ENCODE results near the gene CPZ.

CPZ gene

DNA sequence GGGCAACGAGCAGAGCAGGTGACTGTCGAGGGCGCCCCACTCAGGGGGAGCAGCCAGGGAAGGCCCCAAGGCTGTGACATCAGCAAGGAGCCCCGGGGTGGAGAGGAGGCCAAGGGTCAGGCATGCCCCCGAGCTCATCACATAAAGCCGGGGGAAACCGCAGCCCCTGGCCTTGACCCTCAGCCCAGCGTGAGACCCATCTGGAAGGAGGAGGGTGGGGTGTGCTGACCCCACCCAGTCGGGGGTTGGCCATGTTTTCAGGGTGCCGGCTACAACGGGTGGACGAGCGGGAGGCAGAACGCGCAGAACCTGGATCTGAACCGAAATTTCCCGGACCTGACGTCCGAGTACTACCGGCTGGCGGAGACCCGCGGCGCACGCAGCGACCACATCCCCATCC is 13.9 kb downstream of the CPZ start:
- Mint-ChIP-seq H3K27me3 (peaks cover 16% of the 10 kb centered on the region), H3K36me3 (no peaks in the 10 kb centered on the region), H3K27ac (no peak overlapping the region), H3K4me3 (no peak overlapping the region), H3K9me3 (peaks cover 4% of the 10 kb centered on the region), H3K4me1 (no peaks in the 10 kb centered on the region)
- no peak for ATAC-seq

DNA sequence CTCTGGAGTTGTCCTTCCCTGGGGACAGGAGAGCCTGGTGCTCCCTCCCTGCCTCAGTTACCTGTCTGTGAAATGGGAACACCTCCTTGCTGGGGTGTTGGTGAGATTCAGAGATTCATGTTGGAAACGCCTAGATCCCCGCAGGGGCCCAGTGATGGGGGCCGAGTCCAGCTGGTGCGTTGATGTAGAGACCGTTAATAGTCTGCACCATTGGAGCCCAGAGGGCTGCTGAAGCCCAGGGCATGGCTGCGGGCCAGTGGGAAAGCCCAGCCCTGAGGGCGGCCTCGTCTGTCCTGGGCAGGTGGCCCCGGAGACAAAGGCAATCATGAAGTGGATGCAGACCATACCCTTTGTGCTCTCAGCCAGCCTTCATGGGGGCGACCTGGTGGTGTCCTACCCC is 14.4 kb downstream of the CPZ start:
- no peak overlapping the region for H3K27ac Mint-ChIP-seq
- H3K4me3 Mint-ChIP-seq = no peak overlapping the region
- peaks cover 21% of the 10 kb centered on the region for H3K27me3 Mint-ChIP-seq
- no peaks in the 10 kb centered on the region for H3K4me1 Mint-ChIP-seq
- H3K36me3 Mint-ChIP-seq = no peaks in the 10 kb centered on the region
- peaks cover 4% of the 10 kb centered on the region for H3K9me3 Mint-ChIP-seq
- no peak for ATAC-seq

GRCh38 chr4:8607603-8608481 is 15.3 kb downstream of the CPZ start:
- Mint-ChIP-seq H3K36me3 (no peaks in the 10 kb centered on the region), H3K27me3 (peaks cover 24% of the 10 kb centered on the region), H3K27ac (no peak overlapping the region), H3K4me3 (no peak overlapping the region), H3K4me1 (no peaks in the 10 kb centered on the region), H3K9me3 (peaks cover 4% of the 10 kb centered on the region)
- no peak for ATAC-seq

DNA sequence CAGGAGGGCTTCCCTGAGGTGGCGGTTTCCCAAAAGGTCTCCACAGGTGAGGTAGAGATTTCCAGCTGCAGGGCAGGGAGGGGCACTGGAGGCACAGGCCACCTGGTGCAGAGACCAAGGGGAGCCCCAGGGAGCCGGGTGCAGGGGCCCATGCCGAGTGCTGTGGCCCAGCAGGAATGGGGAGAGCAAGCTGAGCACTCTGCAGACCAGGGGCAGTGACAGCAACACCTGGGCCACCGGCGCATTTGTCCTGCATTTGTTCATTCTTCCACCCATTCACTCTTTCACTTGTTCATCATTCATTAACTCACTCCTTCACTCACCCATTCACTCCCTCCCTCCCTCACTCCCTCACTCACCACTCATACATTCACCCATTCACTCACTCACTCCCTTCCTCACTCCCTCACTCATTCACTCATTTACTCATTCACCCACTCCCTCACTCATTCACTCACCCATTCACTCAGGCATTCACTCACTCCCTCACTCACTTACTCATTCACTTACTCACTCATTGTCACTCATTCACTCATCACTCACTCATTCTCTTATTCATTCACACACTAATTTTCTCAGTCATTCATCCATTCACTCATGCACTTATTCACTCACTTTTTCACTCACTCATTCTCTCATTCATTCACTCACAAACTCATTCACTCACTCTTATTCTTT is 16.3 kb downstream of the CPZ start:
- Mint-ChIP-seq H3K4me3 (no peak overlapping the region), H3K27me3 (peaks cover 24% of the 10 kb centered on the region), H3K4me1 (no peaks in the 10 kb centered on the region), H3K9me3 (peaks cover 4% of the 10 kb centered on the region), H3K36me3 (no peaks in the 10 kb centered on the region), H3K27ac (no peak overlapping the region)
- ATAC-seq = no peak

DNA sequence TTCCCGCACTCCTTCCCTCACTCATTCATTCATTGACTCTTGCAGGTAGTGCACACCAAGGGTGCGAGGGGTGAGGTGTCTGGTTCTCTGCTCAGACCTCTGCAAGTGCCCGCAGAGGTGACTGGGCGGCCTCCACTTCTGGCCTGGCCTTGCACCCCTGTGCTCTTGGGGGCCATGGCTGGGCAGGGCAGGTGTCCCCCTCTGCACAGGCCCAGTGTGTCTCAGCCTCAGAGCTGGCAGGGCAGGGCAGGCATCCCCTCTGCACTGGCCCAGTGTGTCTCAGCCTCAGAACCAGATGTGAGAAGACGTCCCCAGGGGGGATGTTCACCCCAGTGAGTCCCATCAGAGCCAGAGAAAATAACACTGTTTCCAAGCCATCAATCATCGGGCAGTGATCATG is 16.8 kb downstream of the CPZ start:
- no peak for ATAC-seq
- Mint-ChIP-seq H3K4me1 (no peaks in the 10 kb centered on the region), H3K9me3 (peaks cover 4% of the 10 kb centered on the region), H3K27me3 (peaks cover 26% of the 10 kb centered on the region), H3K36me3 (no peaks in the 10 kb centered on the region), H3K27ac (no peak overlapping the region), H3K4me3 (no peak overlapping the region)

- Mint-ChIP-seq H3K36me3 (no peaks in the 10 kb centered on the region), H3K9me3 (peaks cover 4% of the 10 kb centered on the region), H3K4me3 (no peak overlapping the region), H3K27me3 (peaks cover 31% of the 10 kb centered on the region), H3K27ac (no peak overlapping the region), H3K4me1 (no peaks in the 10 kb centered on the region)
- no peak for ATAC-seq
Observed at GRCh38 chr4:8609824-8610350, 17.3 kb downstream of the CPZ start.

DNA sequence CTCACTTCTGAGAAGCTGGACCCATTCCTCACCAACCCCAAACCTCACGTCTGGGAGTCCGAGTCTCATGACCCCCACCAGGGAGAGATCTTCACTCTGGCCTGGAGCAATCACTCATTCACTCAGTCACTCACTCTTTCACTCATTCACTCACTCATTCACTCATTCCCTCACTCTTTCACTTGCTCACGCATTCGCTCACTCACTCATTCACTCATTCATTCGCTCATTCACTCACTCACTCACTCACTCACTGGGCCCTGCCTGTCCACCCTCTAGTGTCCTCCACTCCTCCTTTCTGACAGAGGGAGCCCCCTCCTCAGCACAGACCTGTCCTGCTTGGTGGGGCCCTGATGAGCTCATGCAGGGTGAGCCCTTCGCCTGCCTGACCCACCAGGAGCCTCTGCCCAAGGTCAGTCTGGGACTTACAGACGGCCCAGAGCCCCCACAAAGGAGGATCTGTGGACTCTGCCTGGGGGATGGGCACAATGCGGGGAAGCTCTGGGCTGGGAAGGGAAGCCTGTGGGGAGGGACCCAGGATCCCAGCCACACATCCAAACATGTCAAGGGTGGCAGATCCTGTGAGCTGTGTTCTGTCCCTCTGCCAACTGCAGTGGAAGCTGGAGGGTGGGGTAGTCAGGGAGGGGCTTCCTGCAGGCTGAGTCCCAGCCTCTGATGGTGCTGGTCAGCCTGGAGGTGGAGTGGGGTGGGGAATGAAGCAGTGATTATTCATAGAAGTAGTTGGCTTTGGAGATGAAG is 18.5 kb downstream of the CPZ start:
- Mint-ChIP-seq H3K4me3 (no peak overlapping the region), H3K27ac (no peak overlapping the region), H3K27me3 (peaks cover 36% of the 10 kb centered on the region), H3K4me1 (no peaks in the 10 kb centered on the region), H3K36me3 (no peaks in the 10 kb centered on the region), H3K9me3 (peaks cover 4% of the 10 kb centered on the region)
- no peak for ATAC-seq

- Mint-ChIP-seq H3K36me3 (no peaks in the 10 kb centered on the region), H3K4me3 (no peak overlapping the region), H3K27ac (no peak overlapping the region), H3K9me3 (peaks cover 4% of the 10 kb centered on the region), H3K27me3 (peaks cover 42% of the 10 kb centered on the region), H3K4me1 (no peaks in the 10 kb centered on the region)
- ATAC-seq = no peak
Observed at GRCh38 chr4:8612646-8613045, 20.1 kb downstream of the CPZ start.

DNA sequence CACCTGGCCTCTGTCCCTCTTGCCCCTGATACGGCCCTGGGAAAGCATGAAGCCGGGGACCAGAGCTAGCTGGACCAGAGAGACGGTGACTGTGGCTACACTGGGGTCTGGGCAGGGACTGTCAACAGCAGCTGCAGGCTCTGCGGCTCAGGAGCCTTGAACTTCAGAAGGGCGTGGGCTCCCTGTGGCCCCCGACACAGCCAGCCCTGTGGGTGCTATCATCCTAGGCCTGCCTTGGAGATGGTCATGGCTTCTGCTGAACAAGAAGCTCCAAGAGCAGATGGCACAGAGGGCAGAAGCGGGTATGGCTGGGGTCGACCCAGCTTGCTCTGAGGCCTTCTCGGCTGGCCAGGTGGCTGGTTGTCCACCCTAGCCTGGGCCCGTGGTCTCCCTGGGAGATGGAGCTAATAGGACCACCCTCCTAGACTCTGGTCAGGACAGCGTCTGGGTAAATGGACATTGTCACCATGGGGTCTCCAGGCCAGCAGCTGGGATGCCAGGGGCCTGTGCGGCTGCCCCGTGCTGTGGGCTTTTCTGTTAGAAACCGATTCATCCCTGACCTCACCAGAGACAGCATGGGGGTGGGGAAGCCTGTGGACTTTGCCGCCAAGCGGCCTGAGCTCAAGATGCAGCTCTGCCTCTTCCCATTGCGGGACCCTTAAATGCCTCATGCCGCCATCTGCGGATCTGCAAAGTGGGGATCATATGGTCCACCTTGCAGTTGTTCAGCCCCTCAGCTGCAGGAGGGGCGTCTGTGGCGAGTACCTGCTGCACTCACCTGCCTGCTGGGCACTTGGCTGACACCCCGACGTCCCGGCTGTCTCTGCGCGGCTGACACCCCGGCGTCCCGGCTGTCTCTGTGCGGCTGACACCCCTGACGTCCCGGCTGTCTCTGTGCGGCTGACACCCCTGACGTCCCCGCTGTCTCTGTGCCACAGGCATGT is 21.1 kb downstream of the CPZ start:
- Mint-ChIP-seq H3K4me1 (no peaks in the 10 kb centered on the region), H3K9me3 (peaks cover 4% of the 10 kb centered on the region), H3K36me3 (no peaks in the 10 kb centered on the region), H3K27me3 (peaks cover 41% of the 10 kb centered on the region), H3K27ac (no peak overlapping the region), H3K4me3 (no peak overlapping the region)
- no peak for ATAC-seq

- H3K9me3 Mint-ChIP-seq = no peaks in the 10 kb centered on the region
- no peak overlapping the region for H3K4me3 Mint-ChIP-seq
- H3K27me3 Mint-ChIP-seq = peaks cover 32% of the 10 kb centered on the region
- no peak overlapping the region for H3K27ac Mint-ChIP-seq
- ATAC-seq = no peak
- no peaks in the 10 kb centered on the region for H3K36me3 Mint-ChIP-seq
- H3K4me1 Mint-ChIP-seq = no peaks in the 10 kb centered on the region
Observed at GRCh38 chr4:8614365-8615193, 22.0 kb downstream of the CPZ start.

DNA sequence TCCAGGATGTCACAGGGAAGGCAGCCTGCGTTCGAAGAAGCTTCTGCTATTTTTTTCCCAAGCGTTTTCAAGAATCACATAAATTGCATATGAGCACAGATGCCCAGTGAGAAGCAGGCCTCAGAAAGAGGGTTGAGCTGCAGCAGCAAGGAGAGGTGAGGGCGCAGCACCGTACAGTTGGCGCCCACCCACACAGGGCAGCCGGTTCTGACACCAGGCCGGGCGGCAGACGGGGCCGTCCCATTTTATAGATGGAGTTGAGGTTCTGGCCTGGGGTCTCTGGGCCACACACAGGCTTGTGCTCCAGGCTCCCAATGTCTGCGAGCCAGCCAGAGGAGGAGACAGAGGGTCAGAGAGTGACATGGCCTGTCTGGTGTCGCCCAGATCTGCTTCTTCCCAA is 22.8 kb downstream of the CPZ start:
- no peaks in the 10 kb centered on the region for H3K36me3 Mint-ChIP-seq
- no peak overlapping the region for H3K27ac Mint-ChIP-seq
- H3K27me3 Mint-ChIP-seq = peaks cover 32% of the 10 kb centered on the region
- no peak overlapping the region for H3K4me3 Mint-ChIP-seq
- no peaks in the 10 kb centered on the region for H3K9me3 Mint-ChIP-seq
- H3K4me1 Mint-ChIP-seq = no peaks in the 10 kb centered on the region
- ATAC-seq = no peak

DNA sequence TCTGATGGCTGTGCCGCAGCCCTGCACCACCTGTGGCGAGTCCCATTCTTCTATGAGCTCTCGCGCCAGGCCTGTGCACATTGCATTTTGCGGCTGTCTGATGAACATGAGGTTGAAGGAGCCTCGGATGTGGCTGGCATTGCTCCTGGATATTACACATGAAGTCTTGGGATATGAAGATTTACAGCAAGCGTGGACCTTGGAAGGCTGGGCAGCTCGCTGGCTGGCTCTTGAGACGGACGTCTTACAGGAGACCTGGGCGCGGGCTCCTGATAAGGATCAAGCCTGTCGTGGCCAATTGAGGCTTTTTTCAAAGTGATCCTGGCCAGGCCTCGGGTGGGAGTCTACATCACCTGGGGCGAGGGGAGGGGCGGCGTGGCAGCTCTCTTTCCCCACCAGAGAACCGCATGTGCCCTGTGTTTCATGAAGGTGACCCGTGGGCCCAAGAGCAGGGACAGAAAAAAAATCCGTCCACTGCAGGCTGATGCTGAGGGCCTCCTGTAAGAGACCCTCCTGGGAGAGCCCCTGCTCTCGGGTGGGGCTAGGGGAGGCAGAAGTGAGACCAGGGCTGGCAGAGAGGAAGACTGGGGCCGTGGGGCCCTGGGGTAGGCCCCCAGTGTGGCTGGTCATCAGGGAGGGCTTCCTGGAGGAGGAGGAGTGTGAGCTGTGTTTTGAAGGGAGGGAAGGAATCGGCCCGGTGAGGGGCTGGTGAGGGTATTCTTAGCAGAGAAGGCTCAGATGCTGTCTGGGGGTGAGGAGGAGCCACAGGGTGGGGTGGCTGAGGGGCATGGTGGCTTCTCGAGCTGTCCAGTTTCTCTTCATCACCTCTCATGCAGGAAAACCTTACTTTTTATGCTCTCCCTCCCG is 23.6 kb downstream of the CPZ start:
- Mint-ChIP-seq H3K4me3 (no peak overlapping the region), H3K36me3 (no peaks in the 10 kb centered on the region), H3K9me3 (no peaks in the 10 kb centered on the region), H3K4me1 (no peaks in the 10 kb centered on the region), H3K27me3 (peaks cover 29% of the 10 kb centered on the region), H3K27ac (no peak overlapping the region)
- no peak for ATAC-seq

DNA sequence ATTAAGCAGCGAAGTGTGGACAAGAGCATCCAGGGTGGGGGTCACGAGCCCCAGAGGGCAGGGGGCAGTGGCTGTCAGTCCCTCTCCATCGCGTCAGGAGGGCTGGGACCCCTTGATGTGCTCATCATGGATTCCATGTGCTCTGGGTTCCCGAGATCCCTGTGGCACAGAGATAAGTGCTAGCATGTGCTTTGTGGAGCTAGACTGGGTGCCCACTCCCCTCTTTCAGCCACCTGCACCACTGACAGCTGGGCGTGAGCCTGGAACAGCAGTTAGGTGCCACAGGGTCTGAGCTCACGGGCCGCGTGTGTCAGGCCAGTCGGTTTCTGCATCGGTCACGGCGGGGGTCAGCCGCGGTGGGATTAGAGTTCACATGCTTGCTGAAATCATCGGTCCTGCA is 24.3 kb downstream of the CPZ start:
- H3K4me3 Mint-ChIP-seq = no peak overlapping the region
- H3K27me3 Mint-ChIP-seq = peaks cover 22% of the 10 kb centered on the region
- H3K9me3 Mint-ChIP-seq = no peaks in the 10 kb centered on the region
- H3K36me3 Mint-ChIP-seq = no peaks in the 10 kb centered on the region
- H3K27ac Mint-ChIP-seq = no peak overlapping the region
- ATAC-seq = no peak
- no peaks in the 10 kb centered on the region for H3K4me1 Mint-ChIP-seq
